ENCODE results near the gene RWDD3.

RWDD3 gene

DNA sequence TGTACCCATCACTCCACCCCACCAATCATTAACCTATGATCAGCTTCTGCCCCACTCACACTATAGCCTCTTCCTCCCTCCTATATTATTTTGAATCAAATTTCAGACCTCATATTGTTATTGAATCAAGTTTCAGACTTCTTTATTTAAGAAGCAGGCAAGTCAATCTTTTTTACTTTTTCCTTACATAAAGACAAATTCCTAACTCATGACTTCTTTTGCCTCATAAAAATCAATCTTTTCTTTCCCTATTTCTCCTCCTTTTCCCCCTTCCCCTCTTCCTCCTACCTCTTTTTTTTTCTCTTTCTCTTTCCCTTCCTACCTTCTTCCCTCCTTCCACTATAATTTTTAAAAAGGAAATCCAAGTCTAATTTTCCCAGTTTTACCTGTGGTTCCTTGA is 4.3 kb upstream of the RWDD3 start:
- DNase-seq (ENCODE audit: low read depth in 3 of 3, low spot score in 1 of 3), result no peak

DNA sequence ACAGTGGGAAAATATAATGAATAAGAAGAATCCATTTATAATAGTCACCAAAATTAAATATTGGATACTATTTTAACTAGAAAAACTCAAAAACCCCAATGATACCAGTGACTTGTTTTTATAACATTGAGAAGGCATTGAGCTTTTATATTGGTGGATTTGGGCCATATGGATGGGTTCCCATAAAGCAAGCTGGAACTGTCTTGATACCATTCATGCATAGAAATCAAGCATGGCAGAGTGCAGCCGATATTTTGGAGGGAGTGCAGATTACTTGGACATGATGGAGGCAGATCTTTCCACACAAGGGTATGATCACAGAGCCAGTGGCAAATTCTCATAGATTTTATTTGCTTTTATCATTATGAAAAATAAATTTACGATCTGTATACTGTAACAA is 3.8 kb upstream of the RWDD3 start:
- no peak for DNase-seq (ENCODE audit: low read depth in 3 of 3, low spot score in 1 of 3)

DNA sequence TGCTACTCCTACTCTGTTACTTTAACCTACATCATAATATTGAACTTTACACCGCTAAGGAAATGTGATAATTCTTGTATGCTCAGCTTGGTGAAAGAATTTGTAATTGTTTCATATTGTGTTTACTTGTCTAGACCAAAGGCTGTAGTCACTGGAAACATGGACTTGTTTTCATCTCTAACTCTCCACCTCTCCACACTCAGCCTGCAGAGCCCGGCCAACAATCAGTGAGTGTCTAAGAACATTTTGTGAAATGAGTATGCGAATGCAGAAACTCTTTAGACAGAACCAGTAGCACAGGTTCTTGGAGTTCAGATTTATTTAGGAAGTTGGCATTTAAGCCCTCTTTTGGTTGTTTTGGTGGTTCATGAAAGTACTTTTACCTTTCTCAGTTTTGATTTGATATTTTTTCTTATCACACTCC is 3.2 kb upstream of the RWDD3 start:
- no peak for DNase-seq (ENCODE audit: low read depth in 3 of 3, low spot score in 1 of 3)

DNA sequence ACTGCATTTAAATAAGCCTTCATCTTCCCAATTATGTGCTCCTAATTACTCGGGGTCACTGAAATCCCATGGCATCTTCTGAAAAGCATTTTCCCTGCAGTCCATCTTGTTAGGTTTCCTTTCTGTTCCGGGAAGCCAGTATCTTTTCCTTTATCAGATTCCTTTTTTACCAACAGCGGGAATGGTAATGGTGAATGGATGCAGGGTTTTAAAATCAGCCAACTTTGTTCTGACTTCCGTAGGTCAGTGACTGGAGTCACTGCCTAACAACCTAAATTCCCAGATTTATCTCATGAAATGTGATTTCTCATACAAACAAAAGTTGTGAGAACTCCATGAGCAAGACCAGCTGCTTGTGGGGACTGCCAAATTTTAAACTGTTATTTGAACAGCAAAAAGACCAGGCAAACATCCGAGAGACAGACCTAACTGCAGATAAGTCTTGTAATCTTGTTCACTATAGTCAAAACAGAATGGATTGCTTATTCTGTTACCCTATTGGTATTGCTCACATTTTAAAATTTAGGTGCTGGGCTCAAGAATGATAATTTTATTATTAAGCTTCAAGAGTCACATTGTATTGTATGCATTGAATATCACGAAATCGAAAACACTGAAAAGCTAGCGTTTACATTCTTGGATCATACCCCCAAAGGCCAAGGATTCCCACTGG is 1.2 kb upstream of the RWDD3 start:
- no peak for DNase-seq (ENCODE audit: low read depth in 3 of 3, low spot score in 1 of 3)

DNA sequence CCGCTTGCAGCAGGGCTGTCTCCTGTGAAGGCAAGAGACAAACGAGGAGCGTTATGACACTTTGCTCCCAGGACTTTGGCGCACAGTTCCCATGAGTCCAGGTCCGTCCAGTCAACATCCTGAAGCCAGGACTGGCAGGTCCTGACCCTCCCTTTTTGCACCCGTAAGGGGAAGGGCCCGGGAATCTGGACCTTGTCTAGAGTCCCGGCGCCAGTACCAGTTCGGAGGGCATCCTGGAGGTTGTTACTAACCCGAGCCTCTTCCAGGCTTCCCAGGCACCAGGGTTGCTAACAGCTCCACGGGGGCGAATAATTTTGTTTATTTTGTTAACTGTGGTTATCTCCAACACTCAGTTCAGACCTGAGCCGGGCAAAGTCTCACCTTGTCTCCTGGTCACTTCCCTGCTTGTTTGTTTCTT is 682 bp upstream of the RWDD3 start:
- no peak for DNase-seq (ENCODE audit: low read depth in 3 of 3, low spot score in 1 of 3)

DNA sequence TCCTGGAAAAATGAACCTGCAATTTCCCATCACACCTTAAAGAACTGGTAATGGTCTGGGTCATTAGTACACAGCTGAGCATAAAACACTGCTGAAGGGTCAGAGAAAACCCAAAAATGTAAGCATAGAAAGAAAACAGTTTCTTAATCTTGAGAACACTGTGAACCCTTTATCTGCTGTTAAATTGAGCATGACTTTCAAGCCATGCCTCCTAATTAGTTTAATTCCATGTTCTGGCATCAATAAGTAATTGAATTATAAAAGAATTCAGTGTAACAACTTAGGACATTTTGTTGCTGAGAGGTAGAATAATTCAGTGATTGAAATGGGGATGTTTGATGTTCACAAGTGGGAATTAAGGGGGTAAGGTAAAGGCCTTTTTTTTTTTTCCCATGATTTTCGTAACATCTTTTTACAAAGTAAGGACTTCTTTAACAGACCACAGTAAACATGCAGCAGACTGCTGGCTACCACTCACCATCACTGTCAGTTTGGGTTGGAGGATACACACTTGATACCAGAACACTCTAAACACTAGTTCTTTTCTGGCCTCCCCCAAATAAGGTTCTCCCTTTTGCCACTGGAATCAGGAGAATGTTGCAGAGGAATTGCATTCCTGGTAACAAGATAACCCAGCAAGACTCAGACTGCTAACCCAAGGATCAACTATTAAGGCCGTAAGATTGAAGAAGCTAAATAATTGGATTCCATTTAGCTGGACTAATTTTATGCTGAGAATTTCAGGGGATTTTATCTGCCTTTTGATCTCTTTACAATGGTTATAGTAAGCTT is 3.0 kb downstream of the RWDD3 start:
- DNase-seq (ENCODE audit: low read depth in 3 of 3, low spot score in 1 of 3), result no peak

DNA sequence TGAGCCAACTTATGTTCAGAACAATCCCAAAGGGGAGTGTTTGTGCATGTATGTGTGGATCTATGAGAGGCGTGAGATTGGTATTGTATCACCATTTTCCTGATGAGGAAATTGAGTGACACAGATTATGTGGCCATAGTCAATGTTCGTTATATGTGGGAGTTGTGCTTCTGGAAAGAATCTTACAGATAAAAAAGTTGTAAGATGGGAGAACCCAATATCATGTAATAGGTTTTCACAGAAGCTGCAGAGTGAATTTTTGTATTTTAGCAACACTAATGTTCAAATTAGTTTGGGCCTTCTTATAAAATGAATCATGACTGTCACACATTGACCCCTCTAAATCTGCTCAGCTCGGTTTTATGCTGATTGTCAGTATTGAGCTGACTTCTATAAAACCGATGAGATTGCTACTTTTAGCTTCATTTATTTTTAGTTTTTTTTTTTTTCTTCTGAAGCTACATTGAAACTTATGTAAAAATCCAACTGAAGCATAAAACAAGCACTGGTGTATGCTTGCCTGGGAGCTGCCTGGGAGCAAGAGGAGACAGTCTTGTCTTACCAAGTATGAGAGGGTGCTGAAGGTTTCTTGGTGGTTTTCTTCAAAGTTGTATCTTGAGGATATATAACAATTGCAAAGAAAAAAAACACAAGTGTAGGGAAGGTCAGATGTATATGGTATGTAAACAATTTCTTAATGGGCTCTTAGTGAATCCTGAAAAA is 4.1 kb downstream of the RWDD3 start:
- DNase-seq (ENCODE audit: low read depth in 3 of 3, low spot score in 1 of 3), result no peak

DNA sequence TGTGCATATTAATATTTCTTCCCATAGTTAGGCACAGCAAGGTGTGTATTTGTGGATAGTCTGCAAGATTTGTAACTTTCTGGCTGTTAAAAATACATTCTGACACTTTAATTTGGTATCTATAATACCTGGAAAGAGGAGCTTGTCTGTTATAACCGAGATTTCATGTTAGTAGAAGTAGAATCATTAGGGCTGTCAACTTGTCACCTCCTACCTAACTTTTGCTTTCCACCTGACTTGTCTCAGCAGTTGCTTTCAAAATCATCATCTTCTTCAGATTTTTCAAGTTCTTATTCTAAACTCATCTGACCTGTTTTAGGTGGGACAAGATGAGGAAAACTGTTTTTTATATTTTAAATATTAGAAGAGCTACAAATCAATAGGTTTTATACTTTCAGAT is 11.0 kb downstream of the RWDD3 start:
- DNase-seq (ENCODE audit: low read depth in 3 of 3, low spot score in 1 of 3), result no peak

DNA sequence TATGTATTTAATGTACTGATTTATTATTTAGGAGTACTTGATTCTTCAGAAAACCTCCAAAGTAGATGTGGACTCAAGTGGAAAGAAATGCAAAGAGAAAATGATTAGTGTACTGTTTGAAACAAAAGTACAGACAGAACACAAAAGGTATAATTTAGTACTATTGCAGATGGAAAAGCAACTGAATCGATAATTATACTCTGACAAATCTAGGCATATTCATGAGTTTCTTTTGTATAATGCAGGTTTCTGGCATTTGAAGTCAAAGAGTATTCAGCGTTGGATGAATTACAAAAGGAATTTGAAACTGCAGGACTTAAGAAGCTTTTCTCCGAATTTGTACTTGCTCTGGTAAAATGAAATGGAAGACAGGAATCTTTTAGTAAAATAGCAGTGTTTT is 12.5 kb downstream of the RWDD3 start:
- no peak for DNase-seq (ENCODE audit: low read depth in 3 of 3, low spot score in 1 of 3)

DNA sequence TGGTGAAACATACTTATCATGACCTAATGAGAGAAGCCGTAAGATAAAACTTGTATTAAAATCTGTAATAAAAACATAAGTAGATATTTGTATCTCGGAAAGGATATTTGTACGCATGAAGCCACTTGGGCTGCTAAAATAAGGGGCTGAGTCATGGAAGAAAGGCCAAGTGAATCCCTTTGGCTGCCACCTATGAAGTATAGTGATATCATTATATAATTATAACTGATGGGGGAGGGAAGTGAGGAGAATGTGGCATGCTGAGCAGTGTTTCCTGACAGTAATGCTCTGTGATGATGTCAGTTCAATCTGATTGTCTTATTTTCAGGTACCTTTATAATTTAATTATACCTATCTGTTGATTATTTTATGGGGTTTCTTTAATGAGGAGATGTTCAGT is 13.6 kb downstream of the RWDD3 start:
- no peak for DNase-seq (ENCODE audit: low read depth in 3 of 3, low spot score in 1 of 3)

DNA sequence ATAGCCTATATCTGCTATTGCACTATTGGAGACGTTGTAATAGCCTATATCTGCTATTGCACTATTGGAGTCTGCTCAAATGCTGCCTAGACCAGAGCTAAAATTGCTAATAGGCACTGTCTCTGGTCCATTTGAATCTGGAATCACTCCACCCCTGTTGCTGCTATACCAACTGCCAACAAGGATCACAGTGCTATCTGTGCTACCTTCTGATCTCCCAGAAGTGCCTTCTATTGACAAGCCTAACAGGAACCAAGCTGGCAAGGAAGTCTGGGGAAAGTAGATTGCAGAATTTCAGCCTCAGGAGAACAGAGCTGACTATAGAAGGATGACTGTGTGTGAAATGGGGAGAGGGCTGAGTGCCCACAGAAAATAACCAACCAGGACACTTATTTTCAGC is 15.9 kb downstream of the RWDD3 start:
- DNase-seq (ENCODE audit: low read depth in 3 of 3, low spot score in 1 of 3), result no peak

DNA sequence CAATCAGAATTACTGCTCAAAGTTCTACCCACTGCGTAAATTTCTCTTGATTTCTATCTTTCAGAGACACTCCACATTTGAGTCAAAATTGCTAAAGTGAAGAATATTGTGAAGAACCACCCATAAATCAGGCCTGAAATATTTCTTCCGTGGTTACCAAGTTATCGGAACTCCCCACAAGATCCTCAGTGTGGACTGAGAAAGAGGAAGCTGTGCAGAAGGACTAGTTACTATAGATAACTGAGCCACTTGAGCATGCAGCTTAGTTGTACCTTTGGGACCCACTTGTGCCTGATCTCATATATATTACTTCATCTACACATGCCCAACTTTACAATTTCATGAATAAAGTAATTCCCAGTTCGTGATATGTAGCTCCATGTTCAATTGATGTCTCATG is 18.4 kb downstream of the RWDD3 start:
- no peak for DNase-seq (ENCODE audit: low read depth in 3 of 3, low spot score in 1 of 3)

DNA sequence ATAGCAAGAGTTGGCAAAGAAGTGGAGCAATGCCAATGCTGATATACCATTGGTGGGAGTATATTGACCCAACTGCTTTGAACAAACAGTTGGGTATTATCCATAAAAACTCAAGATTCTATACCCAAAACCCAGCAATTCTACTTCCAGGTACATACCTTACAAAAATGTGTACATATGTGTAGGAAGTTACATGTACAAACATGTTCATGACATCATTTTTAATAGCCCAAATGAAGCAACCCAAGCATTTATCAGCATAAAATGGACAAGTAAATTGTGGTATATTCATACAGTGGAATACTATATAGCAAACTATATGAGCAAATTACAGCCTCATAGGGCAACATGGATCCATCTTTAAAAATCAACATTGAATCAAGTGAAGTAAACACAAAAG is 20.9 kb downstream of the RWDD3 start:
- no peak for DNase-seq (ENCODE audit: low read depth in 3 of 3, low spot score in 1 of 3)

DNA sequence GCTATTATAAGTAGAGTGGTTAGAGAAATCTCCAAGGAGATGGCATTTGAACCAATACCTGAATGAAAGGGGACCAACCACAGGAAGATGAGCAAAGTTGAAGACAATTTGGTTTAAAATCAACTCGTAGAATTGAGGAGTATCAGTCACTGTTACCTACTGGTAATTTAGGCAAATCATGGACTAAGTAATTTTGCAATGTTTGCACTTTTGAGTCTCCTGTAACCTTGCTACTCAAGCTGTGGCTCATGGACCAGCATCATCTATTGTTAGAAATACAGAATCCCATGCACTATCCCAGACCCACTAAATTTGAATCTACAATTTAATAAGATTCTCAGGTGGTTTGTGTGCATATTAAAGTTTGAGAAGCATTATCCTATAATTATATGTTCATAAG is 21.8 kb downstream of the RWDD3 start:
- no peak for DNase-seq (ENCODE audit: low read depth in 3 of 3, low spot score in 1 of 3)

DNA sequence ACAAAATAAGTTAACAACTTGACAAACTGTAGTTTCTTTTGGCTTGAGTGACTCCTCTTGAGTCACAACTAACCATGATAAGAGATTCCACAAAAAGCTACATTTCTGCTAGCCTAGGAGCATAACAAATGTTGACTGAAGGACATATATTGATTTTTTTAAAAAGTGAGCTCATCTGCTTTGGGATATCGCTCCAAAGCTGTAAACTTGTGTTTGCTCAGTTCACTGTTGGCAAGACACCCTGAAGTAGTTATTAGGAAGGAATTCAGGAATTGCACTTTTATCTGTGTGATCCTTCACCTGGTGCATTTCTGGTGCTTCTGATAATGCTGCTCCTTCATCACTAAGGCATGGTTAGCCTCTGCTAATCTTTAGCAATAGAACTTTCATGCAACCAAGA is 23.7 kb downstream of the RWDD3 start:
- no peak for DNase-seq (ENCODE audit: low read depth in 3 of 3, low spot score in 1 of 3)

DNA sequence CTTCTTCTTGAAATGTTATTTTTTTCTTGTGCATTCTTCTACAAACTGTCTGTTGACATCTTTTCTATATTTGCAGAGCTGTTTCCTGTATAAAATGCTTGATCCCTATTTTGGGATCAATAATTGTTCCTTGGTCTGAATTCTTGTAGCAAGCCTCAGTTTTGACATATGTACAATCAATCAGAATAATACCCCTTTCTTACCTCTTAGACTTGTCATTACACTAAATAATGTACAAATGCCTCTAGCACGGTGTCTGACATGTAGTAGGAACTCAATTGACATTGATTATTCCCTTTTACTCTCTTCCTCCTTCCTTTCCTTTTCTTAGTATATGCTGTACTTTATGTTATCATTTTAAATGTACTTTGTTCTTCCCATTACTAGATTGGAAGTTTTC is 25.2 kb downstream of the RWDD3 start:
- DNase-seq (ENCODE audit: low read depth in 3 of 3, low spot score in 1 of 3), result no peak

DNA sequence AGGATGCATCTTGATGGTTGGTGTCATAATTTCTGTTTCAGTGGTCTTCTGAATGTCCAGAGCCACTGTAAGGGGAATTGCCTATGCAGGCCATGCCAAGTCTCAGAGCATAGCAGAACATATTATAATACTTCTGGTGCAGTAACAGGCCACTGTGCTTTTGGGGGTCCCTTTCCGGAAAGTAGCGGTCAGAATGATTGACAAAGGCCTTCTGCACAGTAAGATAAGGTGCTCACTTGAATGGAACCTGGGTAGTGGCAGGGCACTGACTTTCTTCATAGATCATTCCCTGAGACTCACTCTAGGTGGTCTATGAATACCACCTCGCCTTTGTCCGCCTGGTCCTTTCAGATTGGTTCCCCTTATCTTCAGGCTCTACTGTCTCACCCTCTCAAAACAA is 28.9 kb downstream of the RWDD3 start:
- DNase-seq (ENCODE audit: low read depth in 3 of 3, low spot score in 1 of 3), result no peak

DNA sequence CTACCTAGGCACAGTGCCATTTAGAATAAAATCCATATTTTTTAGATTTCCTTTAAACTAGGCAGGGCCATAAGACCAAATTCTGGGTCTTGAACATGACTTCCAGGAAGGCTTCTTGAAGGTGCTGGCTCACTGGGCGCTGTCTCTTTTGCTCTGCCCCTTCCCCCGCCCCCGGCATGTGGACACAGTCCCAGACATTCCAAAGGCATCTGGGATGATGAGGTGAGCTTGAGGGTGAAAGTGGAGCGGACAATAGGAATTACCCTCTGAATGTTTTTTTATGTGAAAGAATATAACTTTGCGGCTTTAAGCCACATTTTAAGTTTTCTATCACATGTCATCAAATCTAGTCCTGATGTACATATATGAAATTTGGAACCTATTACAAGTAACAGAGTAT is 29.4 kb downstream of the RWDD3 start:
- no peak for DNase-seq (ENCODE audit: low read depth in 3 of 3, low spot score in 1 of 3)

DNA sequence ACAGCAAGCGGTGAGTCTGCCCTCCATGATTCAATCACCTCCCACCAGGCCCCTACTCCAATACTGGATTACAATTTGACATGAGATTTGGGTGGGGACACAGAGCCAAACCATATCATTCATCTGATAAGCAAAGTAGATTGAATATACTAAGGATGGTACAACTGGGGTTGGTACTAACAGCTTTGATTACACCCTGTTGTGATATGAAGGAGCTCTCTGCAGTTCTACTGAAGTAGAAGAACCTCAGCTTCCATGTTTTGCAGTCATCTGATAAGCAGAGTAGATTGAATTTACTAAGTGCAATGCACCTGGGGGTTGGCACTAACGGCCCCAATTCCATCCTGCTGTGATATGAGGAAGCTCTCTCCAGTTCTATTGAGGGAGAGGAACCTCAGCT is 31.1 kb downstream of the RWDD3 start:
- no peak for DNase-seq (ENCODE audit: low read depth in 3 of 3, low spot score in 1 of 3)

DNA sequence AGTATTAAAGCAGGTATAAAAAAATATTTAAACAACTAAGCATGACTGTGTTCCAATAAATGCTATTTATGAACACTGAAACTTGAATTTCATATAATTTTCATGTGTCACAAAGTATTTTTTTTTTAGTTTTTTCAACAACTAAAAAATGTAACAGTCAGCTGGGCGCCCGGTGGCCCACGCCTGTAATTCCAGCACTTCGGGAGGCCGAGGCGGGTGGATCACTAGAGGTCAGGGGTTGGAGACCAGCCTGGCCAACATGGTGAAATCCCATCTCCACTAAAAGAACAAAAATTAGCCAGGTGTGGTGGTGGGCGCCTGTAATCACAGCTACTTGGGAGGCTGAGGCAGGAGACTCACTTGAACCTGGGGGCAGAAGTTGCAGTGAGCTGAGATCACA is 42.4 kb downstream of the RWDD3 start:
- DNase-seq (ENCODE audit: low read depth in 3 of 3, low spot score in 1 of 3), result no peak

DNA sequence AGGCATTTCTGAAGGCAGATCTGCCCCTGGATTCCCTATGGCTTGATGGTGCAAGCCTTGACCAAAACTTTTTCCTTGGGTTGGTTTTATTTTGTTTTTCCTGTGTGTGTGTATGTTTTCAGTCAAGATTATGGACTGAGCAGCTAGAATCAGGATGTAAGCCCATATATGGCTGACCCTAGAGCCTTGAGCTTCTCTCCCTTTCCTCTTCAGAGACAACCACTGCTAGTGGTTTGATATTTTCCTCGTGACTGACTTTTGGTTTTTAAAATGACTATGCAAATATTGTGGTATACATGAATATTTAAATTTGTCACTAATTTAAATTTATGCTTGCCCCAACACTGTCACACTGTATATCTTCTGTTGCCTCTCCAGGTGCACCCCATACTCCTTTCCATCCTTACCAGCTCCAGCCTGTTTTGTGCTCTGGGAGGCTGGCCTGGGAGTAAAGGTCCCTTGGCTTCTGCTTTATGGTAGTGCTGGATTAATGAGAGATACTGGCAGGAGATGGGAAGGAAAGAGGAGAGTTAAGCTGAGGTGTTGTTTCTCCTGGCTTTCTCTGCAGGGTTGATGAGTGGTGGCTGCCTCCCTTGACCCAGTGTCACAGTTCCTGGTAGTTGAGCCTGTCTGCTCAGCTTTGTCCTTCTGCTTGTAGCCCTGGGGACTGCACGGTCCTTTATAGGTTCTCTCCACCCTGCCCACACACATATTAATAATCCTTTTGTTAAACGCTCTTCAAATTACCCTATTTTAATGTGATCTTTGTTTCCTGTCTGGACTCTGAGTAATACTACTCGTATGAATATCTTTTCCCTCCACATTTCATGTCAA is 44.4 kb downstream of the RWDD3 start:
- no peak for DNase-seq (ENCODE audit: low read depth in 3 of 3, low spot score in 1 of 3)

Data from stimulated activated CD4-positive, alpha-beta T cell treated with anti-CD3 and anti-CD28 coated beads, TNF-alpha, amount 100 ng/mL, for 1 hour (primary cell).